Astrocyte (in vitro differentiated cells and primary cell): ENCODE results near the gene LEMD1.

Source experiments
- CTCF ChIP-seq: IDR thresholded peaks from 2 replicates; pipeline ENCODE4 v1.5.1; 2011; ENCODE audit warnings: low read depth, mild to moderate bottlenecking, inconsistent platforms, low read length, moderate library complexity; ENCODE audit not compliant: insufficient read depth
- EZH2 ChIP-seq: IDR thresholded peaks from 2 replicates; pipeline ENCODE4 v1.6.1; 2012; ENCODE audit warnings: mild to moderate bottlenecking, low read length, inconsistent platforms; ENCODE audit not compliant: insufficient read depth

- TF ChIP-seq CTCF: no peak
- TF ChIP-seq EZH2: no peak
These were observed 65.3 kb downstream of the LEMD1 start, which contains the start of gene KLHDC8A for GRCh38 chr1:205356440-205357139.
